Upper lobe of left lung (tissue), 4 donors: ENCODE data around the gene TRIM44.

Experiments
- CTCF ChIP-seq, 6 experiments: fragments of 450-650 bp in 4 of 6; fragments of 200-600 bp in 2 of 6; sonication (generic) in 2 of 6; IDR thresholded peaks; one replicate each; pipeline ENCODE4 v1.5.1; 2016 to 2019; ENCODE audit warnings: antibody characterized with exemption in 6 of 6
- EP300 ChIP-seq, 4 donors: sonication (generic); formaldehyde crosslinking; IDR thresholded peaks; one replicate each; pipeline ENCODE4 v1.5.1; 2017; ENCODE audit warnings: antibody characterized with exemption in 4 of 4, control low read depth in 2 of 4
- POLR2A ChIP-seq, 4 donors: fragments of 450-650 bp; IDR thresholded peaks; one replicate each; pipeline ENCODE4 v1.5.1; 2016 to 2017; ENCODE audit warnings: antibody characterized with exemption in 4 of 4, mild to moderate bottlenecking in 2 of 4
- POLR2AphosphoS5 ChIP-seq, 2 donors: sonication (generic); formaldehyde crosslinking; IDR thresholded peaks; one replicate each; pipeline ENCODE4 v1.5.1; 2017; ENCODE audit warnings: antibody characterized with exemption in 2 of 2

- TF ChIP-seq POLR2AphosphoS5 (IDR thresholded peaks at IDR 0.05) (no peak), EP300 (IDR thresholded peaks at IDR 0.05) (no peak), CTCF (IDR thresholded peaks at IDR 0.05) (no peak), POLR2A (IDR thresholded peaks at IDR 0.05) (no peak)
These were observed 12.6 kb upstream of the TRIM44 start for GRCh38 chr11:35650006-35650405.
